Ovary (tissue), 3 donors: ENCODE measurements around the gene TMEM117.
"Not testable (repeated sequence)": the region's sequence is repeated elsewhere in the genome, so short reads cannot be mapped to it uniquely, and the experiment has no call there.

ENCODE experiments used
- POLR2A ChIP-seq: fragments of 450-650 bp; IDR thresholded peaks from one replicate; pipeline ENCODE4 v1.6.1; 2017; ENCODE audit warnings: antibody characterized with exemption, mild to moderate bottlenecking, moderate library complexity
- TF ChIP-seq, protein P1 (sequence below), 3 donors: fragments of 450-650 bp in 2 of 3; fragments of 200-600 bp in 1 of 3; IDR thresholded peaks; one replicate each; pipeline versions ENCODE4 v1.5.1 to v1.8.0; 2016 to 2022; ENCODE audit warnings: antibody characterized with exemption in 3 of 3, mild to moderate bottlenecking in 1 of 3
- donor health status: DM: no; HTN: no; CAD: no.

DNA sequence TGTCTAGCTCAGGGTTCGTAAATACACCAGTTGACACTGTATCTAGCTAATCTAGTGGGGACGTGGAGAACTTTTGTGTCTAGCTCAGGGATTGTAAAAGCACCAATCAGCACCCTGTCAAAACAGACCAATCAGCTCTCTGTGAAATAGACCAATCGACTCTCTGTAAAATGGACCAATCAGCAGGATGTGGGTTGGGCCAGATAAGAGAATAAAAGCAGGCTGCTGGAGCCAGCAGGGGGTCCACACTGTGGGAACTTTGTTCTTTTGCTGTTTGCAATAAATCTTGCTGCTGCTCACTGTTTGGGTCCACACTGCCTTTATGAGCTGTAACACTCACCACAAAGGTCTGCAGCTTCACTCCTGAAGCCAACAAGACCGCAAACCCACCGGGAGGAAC, 28.7 kb downstream of the TMEM117 start:
- not testable (repeated sequence) for TF ChIP-seq POLR2A
- TF ChIP-seq, protein P1, sequence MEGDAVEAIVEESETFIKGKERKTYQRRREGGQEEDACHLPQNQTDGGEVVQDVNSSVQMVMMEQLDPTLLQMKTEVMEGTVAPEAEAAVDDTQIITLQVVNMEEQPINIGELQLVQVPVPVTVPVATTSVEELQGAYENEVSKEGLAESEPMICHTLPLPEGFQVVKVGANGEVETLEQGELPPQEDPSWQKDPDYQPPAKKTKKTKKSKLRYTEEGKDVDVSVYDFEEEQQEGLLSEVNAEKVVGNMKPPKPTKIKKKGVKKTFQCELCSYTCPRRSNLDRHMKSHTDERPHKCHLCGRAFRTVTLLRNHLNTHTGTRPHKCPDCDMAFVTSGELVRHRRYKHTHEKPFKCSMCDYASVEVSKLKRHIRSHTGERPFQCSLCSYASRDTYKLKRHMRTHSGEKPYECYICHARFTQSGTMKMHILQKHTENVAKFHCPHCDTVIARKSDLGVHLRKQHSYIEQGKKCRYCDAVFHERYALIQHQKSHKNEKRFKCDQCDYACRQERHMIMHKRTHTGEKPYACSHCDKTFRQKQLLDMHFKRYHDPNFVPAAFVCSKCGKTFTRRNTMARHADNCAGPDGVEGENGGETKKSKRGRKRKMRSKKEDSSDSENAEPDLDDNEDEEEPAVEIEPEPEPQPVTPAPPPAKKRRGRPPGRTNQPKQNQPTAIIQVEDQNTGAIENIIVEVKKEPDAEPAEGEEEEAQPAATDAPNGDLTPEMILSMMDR (IDR thresholded peaks at IDR 0.05), result not testable (repeated sequence)
